ENCODE data around the gene TNFSF13.
A peak's percentile ranks its signal among the peaks of the same experiment; 100 is the strongest.

The TNFSF13 gene

DNA sequence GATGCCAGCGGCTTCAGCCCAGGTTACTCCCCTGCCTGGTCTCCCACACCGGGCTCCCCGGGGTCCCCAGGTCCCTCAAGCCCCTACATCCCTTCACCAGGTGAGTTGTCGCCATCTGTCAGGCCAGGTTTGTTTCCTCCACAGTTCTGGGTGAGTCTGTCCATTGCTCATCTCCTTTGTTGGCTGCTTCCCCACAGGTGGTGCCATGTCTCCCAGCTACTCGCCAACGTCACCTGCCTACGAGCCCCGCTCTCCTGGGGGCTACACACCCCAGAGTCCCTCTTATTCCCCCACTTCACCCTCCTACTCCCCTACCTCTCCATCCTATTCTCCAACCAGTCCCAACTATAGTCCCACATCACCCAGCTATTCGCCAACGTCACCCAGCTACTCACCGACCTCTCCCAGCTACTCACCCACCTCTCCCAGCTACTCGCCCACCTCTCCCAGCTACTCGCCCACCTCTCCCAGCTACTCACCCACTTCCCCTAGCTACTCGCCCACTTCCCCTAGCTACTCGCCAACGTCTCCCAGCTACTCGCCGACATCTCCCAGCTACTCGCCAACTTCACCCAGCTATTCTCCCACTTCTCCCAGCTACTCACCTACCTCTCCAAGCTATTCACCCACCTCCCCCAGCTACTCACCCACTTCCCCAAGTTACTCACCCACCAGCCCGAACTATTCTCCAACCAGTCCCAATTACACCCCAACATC, 45.6 kb upstream of the TNFSF13 start:
- no peaks in the 10 kb centered on the region for H3K27me3 ChIP-seq (ENCODE audit: insufficient read depth, low read depth, severe bottlenecking)
- no peak for TF ChIP-seq CTCF (IDR thresholded peaks at IDR 0.05; ENCODE audit: low read depth, low read length)
- H3K36me3 ChIP-seq, result peaks cover 72% of the 10 kb centered on the region
- H3K27ac ChIP-seq, result no peak overlapping the region
- H3K9me3 ChIP-seq (ENCODE audit: severe bottlenecking), result no peaks in the 10 kb centered on the region
- no peak for DNase-seq
- H3K4me3 ChIP-seq (ENCODE audit: low read depth, low read length), result no peak overlapping the region

- no peak for TF ChIP-seq CTCF (IDR thresholded peaks at IDR 0.05; ENCODE audit: low read depth, low read length)
- no peak for DNase-seq
- no peak overlapping the region for H3K27ac ChIP-seq
- peaks cover 66% of the 10 kb centered on the region for H3K36me3 ChIP-seq
- no peak overlapping the region for H3K4me3 ChIP-seq (ENCODE audit: low read depth, low read length)
- H3K27me3 ChIP-seq (ENCODE audit: insufficient read depth, low read depth, severe bottlenecking), result no peaks in the 10 kb centered on the region
- H3K9me3 ChIP-seq (ENCODE audit: severe bottlenecking), result no peaks in the 10 kb centered on the region
Measured at GRCh38 chr17:7513850-7514419, 44.6 kb upstream of the TNFSF13 start.

- no peak for DNase-seq
Measured at GRCh38 chr17:7515911-7516610, 42.5 kb upstream of the TNFSF13 start.

GRCh38 chr17:7523033-7523432, 35.5 kb upstream of the TNFSF13 start:
- DNase-seq, result peak; percentile 11
- no peaks in the 10 kb centered on the region for H3K27me3 ChIP-seq (ENCODE audit: insufficient read depth, low read depth, severe bottlenecking)
- H3K36me3 ChIP-seq, result peaks cover 3% of the 10 kb centered on the region; the same call in 1 of the 2 replicates
- TF ChIP-seq CTCF (IDR thresholded peaks at IDR 0.05; ENCODE audit: low read depth, low read length), result peak; percentile 46
- peaks cover 8% of the 10 kb centered on the region for H3K9me3 ChIP-seq (ENCODE audit: severe bottlenecking)
- H3K27ac ChIP-seq, result no peak overlapping the region
- H3K4me3 ChIP-seq (ENCODE audit: low read depth, low read length), result no peak overlapping the region

More at GRCh38 chr17:7515911-7516610, 42.5 kb upstream of the TNFSF13 start:
- H3K36me3 ChIP-seq, result peaks cover 45% of the 10 kb centered on the region
- no peaks in the 10 kb centered on the region for H3K9me3 ChIP-seq (ENCODE audit: severe bottlenecking)
- H3K4me3 ChIP-seq (ENCODE audit: low read depth, low read length), result no peak overlapping the region
- H3K27me3 ChIP-seq (ENCODE audit: insufficient read depth, low read depth, severe bottlenecking), result no peaks in the 10 kb centered on the region
- no peak overlapping the region for H3K27ac ChIP-seq
- no peak for TF ChIP-seq CTCF (IDR thresholded peaks at IDR 0.05; ENCODE audit: low read depth, low read length)

- Histone ChIP-seq H3K27me3 (ENCODE audit: insufficient read depth, low read depth, severe bottlenecking) (no peaks in the 10 kb centered on the region), H3K9me3 (ENCODE audit: severe bottlenecking) (peaks cover 30% of the 10 kb centered on the region), H3K4me3 (ENCODE audit: low read depth, low read length) (no peak overlapping the region), H3K36me3 (no peaks in the 10 kb centered on the region), H3K27ac (no peak overlapping the region)
- no peak for TF ChIP-seq CTCF (IDR thresholded peaks at IDR 0.05; ENCODE audit: low read depth, low read length)
- DNase-seq, result no peak
Measured at GRCh38 chr17:7528842-7529241, 29.7 kb upstream of the TNFSF13 start.
